GM06990 (cell line): Measurements from ENCODE around the gene CDYL.

Experiments used
- DNase-seq: peaks from one replicate; pipeline ENCODE4 v3.0.0-alpha.2; 2011; ENCODE audit not compliant: insufficient read length; ENCODE audit errors: extremely low read depth
- H3K27me3 ChIP-seq: replicated peaks from 2 replicates; pipeline ENCODE4 v1.6.0; 2011; ENCODE audit warnings: low read length; ENCODE audit not compliant: control insufficient read depth, insufficient read depth
- H3K36me3 ChIP-seq: 2 replicates; pipeline ENCODE4 v1.5.1; 2011; ENCODE audit warnings: low read length; ENCODE audit not compliant: control insufficient read depth, insufficient read depth
- H3K4me3 ChIP-seq: replicated peaks from 2 replicates; pipeline ENCODE4 v1.5.1; 2011; ENCODE audit warnings: low read depth, mild to moderate bottlenecking, control low read depth, low read length
- TF ChIP-seq, protein P1 (sequence below): IDR thresholded peaks from 2 replicates; pipeline ENCODE4 v1.5.1; 2011; ENCODE audit warnings: low read length, control low read depth, mild to moderate bottlenecking, inconsistent platforms; ENCODE audit not compliant: insufficient read depth, poor library complexity, severe bottlenecking

Gene CDYL

DNA sequence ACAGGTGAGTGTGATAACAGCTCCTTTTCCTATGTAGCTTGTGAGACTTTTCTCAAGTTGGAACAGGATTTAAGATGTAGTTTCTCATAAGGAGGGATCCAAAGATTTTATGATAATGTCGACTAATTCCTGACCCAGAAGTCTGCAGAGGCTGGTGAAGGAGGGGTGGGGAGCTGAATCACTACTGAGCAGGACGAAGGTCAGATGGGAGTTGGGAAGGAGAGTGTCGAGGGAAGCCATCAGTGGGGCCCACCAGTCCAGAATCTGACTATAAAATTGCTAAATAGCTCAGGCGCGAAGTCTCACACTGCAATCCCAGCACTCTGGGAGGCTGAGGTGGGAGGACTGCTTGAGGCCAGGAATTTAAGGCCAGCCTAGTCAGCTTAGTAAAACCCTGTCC, 32.3 kb upstream of the CDYL start:
- H3K36me3 ChIP-seq = no peaks in the 10 kb centered on the region
- no peak overlapping the region for H3K4me3 ChIP-seq
- no peaks in the 10 kb centered on the region for H3K27me3 ChIP-seq
- TF ChIP-seq, protein P1, sequence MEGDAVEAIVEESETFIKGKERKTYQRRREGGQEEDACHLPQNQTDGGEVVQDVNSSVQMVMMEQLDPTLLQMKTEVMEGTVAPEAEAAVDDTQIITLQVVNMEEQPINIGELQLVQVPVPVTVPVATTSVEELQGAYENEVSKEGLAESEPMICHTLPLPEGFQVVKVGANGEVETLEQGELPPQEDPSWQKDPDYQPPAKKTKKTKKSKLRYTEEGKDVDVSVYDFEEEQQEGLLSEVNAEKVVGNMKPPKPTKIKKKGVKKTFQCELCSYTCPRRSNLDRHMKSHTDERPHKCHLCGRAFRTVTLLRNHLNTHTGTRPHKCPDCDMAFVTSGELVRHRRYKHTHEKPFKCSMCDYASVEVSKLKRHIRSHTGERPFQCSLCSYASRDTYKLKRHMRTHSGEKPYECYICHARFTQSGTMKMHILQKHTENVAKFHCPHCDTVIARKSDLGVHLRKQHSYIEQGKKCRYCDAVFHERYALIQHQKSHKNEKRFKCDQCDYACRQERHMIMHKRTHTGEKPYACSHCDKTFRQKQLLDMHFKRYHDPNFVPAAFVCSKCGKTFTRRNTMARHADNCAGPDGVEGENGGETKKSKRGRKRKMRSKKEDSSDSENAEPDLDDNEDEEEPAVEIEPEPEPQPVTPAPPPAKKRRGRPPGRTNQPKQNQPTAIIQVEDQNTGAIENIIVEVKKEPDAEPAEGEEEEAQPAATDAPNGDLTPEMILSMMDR = no peak
- no peak for DNase-seq

DNA sequence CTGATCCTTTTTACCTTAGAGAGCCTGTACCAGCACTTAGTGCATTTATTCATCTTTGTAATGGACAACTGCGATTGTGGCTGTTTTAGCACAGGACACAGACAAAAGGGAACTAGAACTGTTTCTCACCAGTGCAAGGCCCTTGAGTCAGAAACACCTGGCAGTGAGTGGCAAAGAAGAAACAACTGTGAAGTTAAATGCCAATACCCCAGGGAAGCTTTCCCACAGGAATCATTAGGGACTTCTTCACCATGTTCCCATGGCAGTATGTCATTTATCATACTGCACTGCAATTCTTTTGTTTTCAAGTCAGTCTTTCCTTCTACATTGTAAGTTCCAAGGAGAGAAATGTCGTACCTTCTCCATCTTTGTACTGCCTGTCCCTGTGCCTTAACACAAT, 28.6 kb upstream of the CDYL start:
- TF ChIP-seq, protein P1 = no peak
- no peaks in the 10 kb centered on the region for H3K36me3 ChIP-seq
- H3K4me3 ChIP-seq = no peak overlapping the region
- no peak for DNase-seq
- no peaks in the 10 kb centered on the region for H3K27me3 ChIP-seq

GRCh38 chr6:4751823-4752464, 24.3 kb upstream of the CDYL start:
- no peak for DNase-seq
- no peaks in the 10 kb centered on the region for H3K36me3 ChIP-seq
- H3K27me3 ChIP-seq = no peaks in the 10 kb centered on the region
- H3K4me3 ChIP-seq = no peak overlapping the region
- TF ChIP-seq, protein P1 = no peak

DNA sequence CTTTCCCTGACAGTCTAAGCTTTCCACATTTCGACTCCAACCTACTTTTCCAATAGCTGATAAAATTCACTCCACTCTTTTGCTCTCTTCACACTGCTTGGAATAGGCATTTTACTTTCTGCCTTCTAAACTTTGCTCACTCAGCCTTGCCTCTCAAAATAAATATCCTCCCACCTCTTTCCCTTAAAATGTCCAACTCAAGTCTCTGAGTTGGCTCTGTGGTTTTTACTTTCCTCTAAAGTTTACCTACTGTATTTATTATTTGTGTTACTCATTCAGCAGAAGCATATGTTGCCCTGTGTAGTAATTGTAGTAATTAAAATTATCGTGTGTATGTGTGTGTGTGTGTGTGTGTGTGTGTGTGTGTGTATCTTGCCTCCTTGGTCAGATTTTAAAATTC, 20.0 kb upstream of the CDYL start:
- Histone ChIP-seq H3K4me3 (no peak overlapping the region), H3K36me3 (no peaks in the 10 kb centered on the region), H3K27me3 (no peaks in the 10 kb centered on the region)
- no peak for DNase-seq
- TF ChIP-seq, protein P1 = no peak

DNA sequence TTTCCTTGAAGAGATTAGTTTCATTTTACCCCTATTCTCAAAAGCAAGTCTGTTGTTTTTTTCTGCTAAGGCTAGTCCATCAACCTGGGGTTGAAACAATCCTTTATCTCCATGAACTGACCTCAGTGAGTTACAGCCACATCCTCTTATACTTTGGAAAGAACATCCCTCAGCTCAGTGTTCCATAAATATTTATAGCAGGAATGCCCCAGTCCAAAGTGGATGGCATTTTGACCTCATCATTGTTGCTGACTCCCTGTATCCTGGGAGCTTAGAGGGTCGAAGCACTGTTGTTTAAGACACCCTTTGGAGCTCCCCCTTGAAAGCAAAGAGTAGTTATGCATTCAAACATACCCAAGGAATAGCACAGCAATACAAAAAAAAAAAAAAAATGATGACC, 16.2 kb upstream of the CDYL start:
- no peak overlapping the region for H3K4me3 ChIP-seq
- TF ChIP-seq, protein P1 = no peak
- no peak for DNase-seq
- H3K27me3 ChIP-seq = no peaks in the 10 kb centered on the region
- no peaks in the 10 kb centered on the region for H3K36me3 ChIP-seq

DNA sequence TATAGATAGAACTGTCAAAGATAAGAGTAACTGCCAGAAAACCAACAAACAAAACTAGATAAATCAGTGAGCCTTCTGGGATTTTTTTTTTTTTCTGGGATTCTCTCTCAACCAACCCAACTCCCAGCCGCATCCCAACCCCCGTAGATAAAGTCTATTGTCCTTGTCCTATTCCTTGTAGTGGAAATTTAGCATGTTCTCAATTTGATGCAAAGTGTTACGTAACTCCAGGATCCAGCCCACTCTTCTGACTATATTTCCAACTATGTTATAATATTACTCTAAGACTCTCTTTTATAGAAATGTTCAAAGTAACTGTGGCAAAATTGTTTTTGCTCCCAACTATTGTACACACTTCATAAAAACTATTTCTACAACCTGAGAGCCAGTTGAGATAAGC, 15.4 kb upstream of the CDYL start:
- TF ChIP-seq, protein P1 = no peak
- no peaks in the 10 kb centered on the region for H3K36me3 ChIP-seq

More for the DNA sequence above, 15.4 kb upstream of the CDYL start:
- DNase-seq = no peak
- Histone ChIP-seq H3K4me3 (no peak overlapping the region), H3K27me3 (no peaks in the 10 kb centered on the region)
